ENCODE data around the gene NUP153.
A peak's percentile ranks its signal among the peaks of the same experiment; 100 is the strongest.

NUP153 gene

DNA sequence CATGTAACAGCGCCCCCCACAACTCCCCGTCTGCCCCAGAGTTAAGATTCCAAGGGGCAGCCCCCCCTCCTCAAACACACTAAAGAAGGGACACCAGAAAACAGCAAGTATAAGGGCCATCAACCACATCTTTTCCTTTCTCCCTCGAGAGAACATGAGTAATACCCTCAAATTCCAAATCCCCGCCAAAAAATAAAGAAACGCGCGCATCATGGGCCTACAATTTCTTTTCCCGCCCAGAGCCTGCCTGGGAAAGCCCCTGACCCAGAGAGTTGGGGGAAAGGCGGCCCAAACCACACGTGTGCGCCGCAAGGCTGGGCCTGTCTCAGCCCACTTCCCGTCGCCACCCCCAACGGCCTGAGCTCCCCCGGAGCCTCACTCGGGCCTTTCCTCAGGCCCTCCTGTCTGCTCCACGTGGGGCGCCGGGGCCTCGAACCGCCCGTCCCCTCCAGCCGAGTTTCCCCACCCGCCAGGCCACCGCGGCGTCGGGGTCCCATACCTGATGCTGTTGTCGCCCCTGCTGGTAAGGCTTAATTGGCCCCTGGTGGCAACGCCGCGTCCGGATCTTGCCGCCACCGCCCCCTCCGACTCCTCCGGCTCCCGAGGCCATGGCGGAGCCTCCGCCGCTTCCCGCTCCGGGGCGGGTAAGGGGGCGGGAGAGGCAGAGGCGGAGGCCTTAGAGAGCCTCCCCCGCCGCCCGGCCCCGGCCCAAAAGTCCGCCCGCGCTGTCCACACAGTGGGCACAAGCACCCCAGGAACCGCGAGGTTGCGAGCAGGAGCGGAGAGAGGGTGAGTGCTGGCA is 746 bp downstream of the NUP153 start:
- H3K79me2 ChIP-seq (ENCODE audit: control insufficient read depth, low read length) = peaks cover 72% of the 10 kb centered on the region
- H3K4me1 ChIP-seq (ENCODE audit: control insufficient read depth, low read length) = peaks cover 34% of the 10 kb centered on the region
- peak overlapping the region; percentile 77 for H3K4me2 ChIP-seq (ENCODE audit: low read length)
- no peaks in the 10 kb centered on the region for H3K9me2 ChIP-seq (replicated peaks; ENCODE audit: control insufficient read depth, low read length)
- peak overlapping the region; percentile 91 for H3K27ac ChIP-seq (ENCODE audit: low read depth, low read length)
- H4K20me1 ChIP-seq (ENCODE audit: control insufficient read depth, insufficient read depth, low read depth, low read length) = peaks cover 9% of the 10 kb centered on the region
- peaks cover 49% of the 10 kb centered on the region for H3K36me3 ChIP-seq (ENCODE audit: control insufficient read depth, low read length)
- TF ChIP-seq, protein P1, sequence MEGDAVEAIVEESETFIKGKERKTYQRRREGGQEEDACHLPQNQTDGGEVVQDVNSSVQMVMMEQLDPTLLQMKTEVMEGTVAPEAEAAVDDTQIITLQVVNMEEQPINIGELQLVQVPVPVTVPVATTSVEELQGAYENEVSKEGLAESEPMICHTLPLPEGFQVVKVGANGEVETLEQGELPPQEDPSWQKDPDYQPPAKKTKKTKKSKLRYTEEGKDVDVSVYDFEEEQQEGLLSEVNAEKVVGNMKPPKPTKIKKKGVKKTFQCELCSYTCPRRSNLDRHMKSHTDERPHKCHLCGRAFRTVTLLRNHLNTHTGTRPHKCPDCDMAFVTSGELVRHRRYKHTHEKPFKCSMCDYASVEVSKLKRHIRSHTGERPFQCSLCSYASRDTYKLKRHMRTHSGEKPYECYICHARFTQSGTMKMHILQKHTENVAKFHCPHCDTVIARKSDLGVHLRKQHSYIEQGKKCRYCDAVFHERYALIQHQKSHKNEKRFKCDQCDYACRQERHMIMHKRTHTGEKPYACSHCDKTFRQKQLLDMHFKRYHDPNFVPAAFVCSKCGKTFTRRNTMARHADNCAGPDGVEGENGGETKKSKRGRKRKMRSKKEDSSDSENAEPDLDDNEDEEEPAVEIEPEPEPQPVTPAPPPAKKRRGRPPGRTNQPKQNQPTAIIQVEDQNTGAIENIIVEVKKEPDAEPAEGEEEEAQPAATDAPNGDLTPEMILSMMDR (IDR thresholded peaks at IDR 0.05; ENCODE audit: low read depth, low read length, poor library complexity, severe bottlenecking) = peak; percentile 53
- TF ChIP-seq EZH2phosphoT487 (IDR thresholded peaks at IDR 0.05; ENCODE audit: borderline replicate concordance, low read length) = no peak
- H3K27me3 ChIP-seq (ENCODE audit: control insufficient read depth, low read length) = no peaks in the 10 kb centered on the region
- peaks cover 16% of the 10 kb centered on the region for H3F3A ChIP-seq (ENCODE audit: control insufficient read depth, insufficient read depth)
- H3K9me3 ChIP-seq (ENCODE audit: control insufficient read depth, insufficient read depth, low read length) = no peaks in the 10 kb centered on the region
- H3K4me3 ChIP-seq (ENCODE audit: low read length) = peak overlapping the region; percentile 82

DNA sequence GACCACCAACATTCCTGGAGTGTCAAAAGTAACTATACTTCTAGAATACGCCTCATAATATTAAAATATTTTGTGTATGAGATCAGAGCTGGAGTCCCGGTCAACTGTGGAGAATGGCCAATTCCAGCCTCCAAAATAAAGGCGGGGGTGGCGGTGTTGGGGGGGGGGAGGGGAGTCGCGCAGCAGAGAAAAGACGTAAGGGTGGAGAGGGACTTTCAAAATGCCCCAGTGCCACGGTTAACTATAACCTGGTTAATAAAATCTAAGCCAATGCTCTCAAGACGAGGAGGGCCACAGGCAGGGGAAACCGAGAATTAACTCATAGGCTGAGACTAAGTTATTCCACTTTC is 1.3 kb downstream of the NUP153 start:
- Histone ChIP-seq H3K9me3 (ENCODE audit: control insufficient read depth, insufficient read depth, low read length) (no peaks in the 10 kb centered on the region), H3K27ac (ENCODE audit: low read depth, low read length) (peak overlapping the region; percentile 91), H3K4me3 (ENCODE audit: low read length) (peak overlapping the region; percentile 82), H3K9me2 (replicated peaks; ENCODE audit: control insufficient read depth, low read length) (no peaks in the 10 kb centered on the region), H3K79me2 (ENCODE audit: control insufficient read depth, low read length) (peaks cover 77% of the 10 kb centered on the region), H3F3A (ENCODE audit: control insufficient read depth, insufficient read depth) (peaks cover 16% of the 10 kb centered on the region), H3K4me2 (ENCODE audit: low read length) (peak overlapping the region; percentile 77), H3K4me1 (ENCODE audit: control insufficient read depth, low read length) (peaks cover 40% of the 10 kb centered on the region), H4K20me1 (ENCODE audit: control insufficient read depth, insufficient read depth, low read depth, low read length) (peaks cover 15% of the 10 kb centered on the region), H3K36me3 (ENCODE audit: control insufficient read depth, low read length) (peaks cover 53% of the 10 kb centered on the region), H3K27me3 (ENCODE audit: control insufficient read depth, low read length) (no peaks in the 10 kb centered on the region)
- TF ChIP-seq EZH2phosphoT487 (IDR thresholded peaks at IDR 0.05; ENCODE audit: borderline replicate concordance, low read length) = no peak
- TF ChIP-seq, protein P1 (IDR thresholded peaks at IDR 0.05; ENCODE audit: low read depth, low read length, poor library complexity, severe bottlenecking) = no peak

DNA sequence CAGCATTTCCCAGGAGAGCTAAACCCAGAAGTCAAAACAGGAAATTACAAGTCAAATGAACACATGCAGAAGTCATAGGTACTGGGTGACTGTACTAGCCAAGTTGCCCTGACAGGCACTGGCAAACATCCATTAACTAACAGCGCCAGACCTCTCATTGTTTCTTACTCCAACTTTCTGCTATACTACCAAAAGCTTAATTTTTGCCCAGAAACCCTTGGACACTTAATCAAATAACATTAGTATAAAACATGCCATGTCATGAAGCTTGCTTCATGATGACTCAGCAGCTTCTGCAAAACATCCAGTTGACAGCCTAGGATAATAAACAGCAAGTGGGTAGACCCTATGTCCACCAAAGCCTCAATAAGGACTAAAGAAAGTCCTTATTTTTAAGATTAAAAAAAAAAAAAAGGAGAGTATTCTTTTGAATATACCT is 3.5 kb downstream of the NUP153 start:
- H3K9me2 ChIP-seq (replicated peaks; ENCODE audit: control insufficient read depth, low read length) = no peaks in the 10 kb centered on the region
- TF ChIP-seq, protein P1 (IDR thresholded peaks at IDR 0.05; ENCODE audit: low read depth, low read length, poor library complexity, severe bottlenecking) = no peak
- TF ChIP-seq EZH2phosphoT487 (IDR thresholded peaks at IDR 0.05; ENCODE audit: borderline replicate concordance, low read length) = no peak
- peaks cover 16% of the 10 kb centered on the region for H3F3A ChIP-seq (ENCODE audit: control insufficient read depth, insufficient read depth)
- H3K9me3 ChIP-seq (ENCODE audit: control insufficient read depth, insufficient read depth, low read length) = no peaks in the 10 kb centered on the region
- H3K36me3 ChIP-seq (ENCODE audit: control insufficient read depth, low read length) = peaks cover 60% of the 10 kb centered on the region
- no peaks in the 10 kb centered on the region for H3K27me3 ChIP-seq (ENCODE audit: control insufficient read depth, low read length)
- peak overlapping the region; percentile 91 for H3K27ac ChIP-seq (ENCODE audit: low read depth, low read length)
- H3K4me3 ChIP-seq (ENCODE audit: low read length) = peak overlapping the region; percentile 82
- peak overlapping the region; percentile 77 for H3K4me2 ChIP-seq (ENCODE audit: low read length)
- peaks cover 96% of the 10 kb centered on the region for H3K79me2 ChIP-seq (ENCODE audit: control insufficient read depth, low read length)
- peaks cover 59% of the 10 kb centered on the region for H3K4me1 ChIP-seq (ENCODE audit: control insufficient read depth, low read length)
- H4K20me1 ChIP-seq (ENCODE audit: control insufficient read depth, insufficient read depth, low read depth, low read length) = peaks cover 31% of the 10 kb centered on the region

Measured in DOHH2 (cell line).